Gastroesophageal sphincter (tissue), 3 donors: ENCODE results near the gene NREP.

ENCODE experiments used
- CTCF ChIP-seq, 4 experiments: fragments of 200-600 bp in 2 of 4; fragments of 450-650 bp in 2 of 4; sonication (generic) in 1 of 4; IDR thresholded peaks; one replicate each; pipeline ENCODE4 v1.5.1; 2017 to 2019; ENCODE audit warnings: antibody characterized with exemption in 4 of 4, mild to moderate bottlenecking in 2 of 4, moderate library complexity in 2 of 4
- POLR2A ChIP-seq, 2 donors: fragments of 450-650 bp; IDR thresholded peaks; one replicate each; pipeline ENCODE4 v1.6.1; 2017; ENCODE audit warnings: antibody characterized with exemption in 2 of 2, mild to moderate bottlenecking in 2 of 2, moderate library complexity in 1 of 2

- TF ChIP-seq POLR2A (IDR thresholded peaks at IDR 0.05) (no peak), CTCF (IDR thresholded peaks at IDR 0.05) (no peak)
Measured at GRCh38 chr5:111765613-111766571, 8.9 kb upstream of the NREP start.
